Islet of Langerhans (tissue), 1 donor: ENCODE results near the gene SLC9A3.
"Not testable (repeated sequence)": the region's sequence is repeated elsewhere in the genome, so short reads cannot be mapped to it uniquely, and the experiment has no call there.

Experiments
- FAIRE-seq: peaks from one replicate; lab custom pipeline; 2011; peaks lifted over from hg19 to GRCh38; lab: Jason Lieb, UNC

The SLC9A3 gene

DNA sequence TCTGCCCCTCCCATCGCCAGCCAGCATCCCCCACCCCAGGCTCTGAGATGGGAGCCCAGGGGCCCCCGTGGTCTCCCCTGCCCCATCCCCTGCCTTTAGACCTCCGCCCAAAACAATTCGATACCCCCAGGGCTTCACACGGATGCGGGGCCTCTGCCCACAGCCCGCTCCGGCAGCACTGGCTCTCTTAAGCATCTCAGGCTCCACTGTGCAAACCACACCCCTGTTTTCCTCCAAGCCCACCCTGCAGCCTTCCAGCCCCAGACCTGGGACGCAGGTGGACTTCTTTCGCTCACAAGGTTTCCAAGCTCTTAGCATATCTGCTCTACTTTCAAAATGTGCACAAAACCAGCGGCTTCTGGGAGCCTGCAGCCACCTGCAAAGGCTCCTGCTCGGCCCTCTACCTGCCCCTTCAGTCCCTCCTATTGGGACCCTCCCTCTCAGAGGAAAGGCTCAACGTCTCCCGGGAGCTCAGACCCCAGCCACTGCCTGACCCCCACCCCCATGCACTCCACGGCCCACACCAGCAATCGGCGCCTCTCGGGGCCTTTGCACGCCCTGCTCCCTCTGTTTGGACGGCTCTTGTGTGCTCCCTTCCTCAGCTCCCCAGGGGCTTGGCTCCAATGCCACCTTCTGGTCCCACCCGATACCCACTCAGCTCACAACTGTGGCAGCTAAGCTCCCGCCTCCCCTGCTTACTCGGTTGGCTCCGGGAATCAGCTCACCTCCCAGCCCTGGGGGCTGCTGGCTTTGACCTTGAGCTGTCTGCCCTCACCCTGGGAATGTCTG lies 918 bp upstream of the SLC9A3 start:
- FAIRE-seq = no peak

DNA sequence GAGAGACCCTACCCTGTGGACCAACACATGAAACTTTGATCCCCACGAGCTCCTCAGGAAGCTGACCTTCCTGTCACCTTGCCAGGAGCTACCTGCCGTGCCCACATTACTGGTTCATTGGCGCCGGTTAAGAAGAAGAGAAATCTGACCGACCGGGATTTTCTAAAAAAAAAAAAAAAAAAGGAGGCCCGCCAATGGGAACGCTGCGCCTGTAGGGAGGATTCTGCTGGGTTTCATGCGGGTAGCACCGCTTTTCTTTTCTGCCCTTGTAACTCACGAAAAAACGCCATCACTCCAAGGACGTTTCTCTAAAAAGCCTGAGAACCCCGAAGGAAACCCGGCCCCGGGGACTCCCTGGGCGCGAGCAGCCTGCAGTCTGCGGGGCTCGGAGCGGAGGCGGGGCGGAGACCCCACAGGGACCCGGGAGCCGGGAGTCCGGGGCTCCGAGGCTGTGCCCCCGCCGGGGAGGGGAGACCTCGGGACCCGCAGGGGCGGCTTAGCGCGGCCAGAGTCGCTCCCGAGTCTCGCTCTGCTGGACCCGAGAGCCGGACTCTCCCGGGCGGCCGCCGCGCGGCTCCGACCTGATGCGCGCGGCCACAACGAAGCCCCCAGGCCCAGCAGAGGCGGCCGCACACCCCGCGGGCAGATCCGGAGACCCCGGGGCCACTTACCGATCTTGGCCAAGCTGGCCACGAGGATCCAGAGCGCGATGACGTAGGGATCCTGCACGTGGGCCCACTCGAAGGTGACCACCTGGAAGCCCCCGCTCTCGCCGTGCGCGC lies 617 bp downstream of the SLC9A3 start:
- FAIRE-seq = no peak

DNA sequence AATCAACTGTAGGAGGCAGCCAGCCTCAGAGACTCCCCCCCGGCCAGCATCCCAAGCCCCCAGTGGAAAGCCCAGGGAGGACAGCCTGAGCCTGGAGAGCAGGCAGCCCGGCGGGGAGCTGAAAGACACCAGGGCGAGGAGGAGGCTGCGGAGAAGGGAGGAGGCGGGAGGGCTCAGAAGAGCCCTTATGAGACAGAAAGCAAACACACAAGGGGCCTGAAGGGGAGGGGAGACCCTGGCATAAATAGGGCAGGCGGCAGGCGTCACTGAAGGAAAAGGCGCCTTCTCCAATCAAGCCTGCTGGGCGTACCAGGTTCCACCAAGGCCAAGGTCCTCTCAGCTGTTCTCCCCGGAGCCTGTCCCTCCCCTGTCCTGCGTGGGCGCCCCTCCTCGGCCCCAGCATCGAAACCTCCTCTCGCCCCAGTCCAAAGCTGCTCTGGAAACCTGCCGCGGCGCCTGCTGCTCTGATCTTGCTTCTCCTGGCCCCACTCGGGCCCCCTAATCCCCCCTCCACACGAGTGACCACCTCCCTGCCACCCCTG lies 1.3 kb downstream of the SLC9A3 start:
- FAIRE-seq = no peak

DNA sequence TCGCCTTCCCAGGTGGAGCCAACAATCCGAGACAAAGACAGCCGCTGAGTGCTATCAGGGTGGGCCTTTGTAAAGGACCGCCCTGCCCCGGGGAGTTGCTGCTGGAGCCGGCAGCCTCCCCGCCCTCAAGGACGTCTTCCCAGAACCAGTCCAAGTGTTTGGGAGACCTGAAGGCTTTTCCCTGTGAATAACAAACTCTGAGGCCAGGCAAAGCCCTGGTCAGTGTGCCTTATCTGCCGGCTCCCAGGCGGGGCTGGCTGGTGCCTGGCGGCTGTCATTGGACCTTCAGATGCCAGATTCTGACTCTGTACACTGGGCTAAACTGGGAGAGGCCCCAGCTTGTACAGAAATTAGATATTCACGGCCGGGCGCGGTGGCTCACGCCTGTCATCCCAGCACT lies 2.1 kb downstream of the SLC9A3 start:
- no peak for FAIRE-seq

GRCh38 chr5:521680-522079 lies 2.6 kb downstream of the SLC9A3 start:
- FAIRE-seq = no peak

- no peak for FAIRE-seq
These were observed 3.4 kb downstream of the SLC9A3 start for GRCh38 chr5:520850-521226.

DNA sequence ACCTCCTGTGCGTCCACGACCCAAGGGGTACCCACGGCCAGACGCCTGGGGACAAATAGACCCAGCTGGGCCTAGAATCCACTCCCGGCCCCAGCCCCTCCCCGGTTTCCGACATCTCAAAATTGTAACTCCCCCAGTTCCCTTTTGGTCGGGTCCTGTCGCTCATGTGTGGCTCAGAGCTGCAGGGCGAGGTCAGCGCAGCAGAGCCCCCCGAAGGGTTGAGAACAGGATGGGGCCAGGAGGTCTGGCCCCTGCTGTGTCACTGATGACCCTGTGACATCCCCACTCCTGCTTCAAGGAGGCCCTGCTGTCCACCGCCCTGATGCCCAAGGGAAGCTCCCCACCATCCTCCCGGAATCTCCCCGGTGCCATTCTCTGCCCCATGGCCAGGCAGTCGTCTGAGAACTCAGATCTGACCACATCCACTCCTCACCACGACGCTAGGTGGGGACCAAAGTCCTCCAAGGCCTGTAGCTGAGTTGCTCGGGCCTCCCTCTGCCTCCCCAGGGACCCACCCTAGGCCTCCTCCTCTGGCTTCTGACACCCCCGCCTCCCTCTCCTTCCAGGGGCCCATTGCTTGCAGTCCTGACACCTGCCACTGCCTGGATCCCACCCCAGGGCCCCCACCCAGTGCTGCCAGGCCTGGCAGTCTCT lies 3.9 kb downstream of the SLC9A3 start:
- FAIRE-seq = no peak

DNA sequence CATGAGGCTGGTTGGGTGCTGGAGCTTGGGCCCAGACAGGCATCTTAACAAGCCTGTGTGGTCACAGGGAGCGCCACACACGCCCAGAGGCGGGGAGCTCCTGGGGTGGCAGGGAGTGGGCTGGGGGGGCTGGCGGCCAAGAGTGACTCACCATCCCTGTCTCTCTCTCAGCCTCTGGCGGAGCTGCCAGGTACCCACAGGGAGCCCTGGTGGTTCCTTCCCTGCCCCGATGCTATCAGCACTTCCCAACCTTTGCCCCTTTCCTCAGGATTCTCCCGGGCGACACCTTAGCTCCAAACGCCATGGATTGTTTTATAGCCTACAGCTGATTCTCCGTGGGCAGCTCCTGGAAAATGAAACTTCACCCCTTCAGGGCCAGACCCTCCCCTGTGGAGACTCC lies 5.5 kb downstream of the SLC9A3 start:
- no peak for FAIRE-seq

DNA sequence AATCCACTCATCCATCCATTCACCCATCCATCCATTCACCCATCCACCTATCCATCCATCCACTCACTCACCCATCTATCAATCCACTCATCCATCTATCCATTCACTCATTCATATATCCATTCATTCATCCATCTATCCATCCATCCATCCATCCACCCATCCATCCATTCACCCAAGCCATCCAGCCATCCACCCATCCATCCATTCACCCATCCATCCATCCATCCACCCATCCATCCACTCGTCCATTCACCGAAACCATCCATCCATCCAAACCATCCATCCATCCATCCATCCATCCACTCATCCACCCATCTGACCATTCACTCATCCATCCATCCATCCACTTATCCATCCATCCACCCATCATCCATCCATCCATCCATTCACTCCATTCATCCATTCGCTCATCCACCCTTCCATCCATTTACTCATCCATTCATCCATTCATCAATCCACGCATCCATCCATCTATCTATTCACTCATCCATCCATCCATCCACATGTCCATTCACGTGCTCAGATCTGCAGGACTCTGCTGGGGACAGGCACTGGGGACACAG lies 6.6 kb downstream of the SLC9A3 start:
- FAIRE-seq = no peak

DNA sequence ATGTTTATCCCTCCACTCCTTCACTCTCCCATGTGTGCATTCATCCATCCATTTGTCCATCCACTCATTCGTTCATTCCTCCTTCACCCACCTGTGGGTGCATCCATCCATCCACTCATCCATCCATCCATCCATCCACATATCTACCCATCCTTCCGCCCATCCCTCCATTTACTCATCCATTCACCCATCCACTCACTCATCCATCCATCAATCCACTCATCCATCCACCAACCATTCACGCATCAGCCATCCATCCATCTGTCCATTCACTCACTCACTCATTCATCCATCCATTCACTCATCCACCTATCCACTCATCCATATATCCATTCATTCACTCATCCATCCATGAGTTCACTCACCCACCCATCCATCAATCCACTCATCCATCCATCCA lies 7.3 kb downstream of the SLC9A3 start:
- no peak for FAIRE-seq

- FAIRE-seq = no peak
These were observed 7.8 kb downstream of the SLC9A3 start for GRCh38 chr5:516338-516925.

GRCh38 chr5:515273-515836 lies 8.9 kb downstream of the SLC9A3 start:
- FAIRE-seq = no peak

- no peak for FAIRE-seq
These were observed 9.6 kb downstream of the SLC9A3 start for GRCh38 chr5:514673-515072.

DNA sequence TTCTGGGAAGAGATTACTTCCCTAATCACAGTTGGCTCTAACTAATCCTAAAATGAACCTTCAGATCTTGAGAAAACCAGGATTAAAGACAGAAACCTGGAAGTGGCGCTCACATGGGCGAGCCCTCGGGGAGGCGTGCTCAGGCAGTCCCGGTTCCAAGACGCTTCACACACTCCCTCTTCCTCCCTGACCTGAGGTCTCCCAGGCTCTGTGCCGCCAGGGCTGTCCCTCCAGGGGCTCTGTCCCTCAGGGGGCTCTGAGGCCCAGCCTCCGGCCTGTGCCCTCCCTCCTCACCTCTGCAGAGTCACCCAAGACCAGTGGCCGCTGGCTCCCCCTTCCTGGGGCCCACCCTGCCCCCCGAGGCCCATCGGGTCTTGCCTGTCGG lies 10.2 kb downstream of the SLC9A3 start:
- FAIRE-seq = no peak

GRCh38 chr5:513216-514100 lies 10.8 kb downstream of the SLC9A3 start:
- FAIRE-seq = no peak

GRCh38 chr5:511476-511875 lies 12.8 kb downstream of the SLC9A3 start:
- no peak for FAIRE-seq

- FAIRE-seq = no peak
These were observed 13.7 kb downstream of the SLC9A3 start for GRCh38 chr5:510521-510920.

DNA sequence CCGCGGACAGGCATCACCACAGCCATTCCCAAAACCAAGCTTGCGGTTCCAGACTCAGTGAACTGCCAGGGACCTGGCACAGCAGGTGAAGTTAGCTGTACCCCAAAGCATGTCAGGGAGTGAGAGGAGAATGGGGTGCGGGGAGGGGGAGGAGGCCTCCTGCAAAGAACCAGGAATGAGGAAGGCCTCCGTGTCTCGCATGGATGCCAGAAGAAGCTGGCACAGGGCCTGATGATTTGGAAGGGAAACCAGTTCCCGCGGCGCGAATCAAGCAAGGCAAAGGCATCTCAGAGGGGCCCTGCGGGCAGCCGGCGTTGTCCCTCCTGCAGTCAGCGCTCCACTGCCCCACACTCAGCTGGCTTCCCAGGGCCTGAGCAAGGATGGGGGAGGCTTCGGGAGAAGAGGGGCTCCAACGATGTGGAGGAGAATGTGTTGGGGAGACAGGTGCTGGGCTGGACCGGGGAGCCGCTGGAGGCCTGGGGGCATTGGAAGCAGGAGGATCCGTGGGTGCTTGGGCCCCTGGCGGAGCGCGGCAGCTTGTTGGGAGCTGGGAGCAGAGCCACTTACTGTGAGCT lies 14.6 kb downstream of the SLC9A3 start:
- FAIRE-seq = no peak

DNA sequence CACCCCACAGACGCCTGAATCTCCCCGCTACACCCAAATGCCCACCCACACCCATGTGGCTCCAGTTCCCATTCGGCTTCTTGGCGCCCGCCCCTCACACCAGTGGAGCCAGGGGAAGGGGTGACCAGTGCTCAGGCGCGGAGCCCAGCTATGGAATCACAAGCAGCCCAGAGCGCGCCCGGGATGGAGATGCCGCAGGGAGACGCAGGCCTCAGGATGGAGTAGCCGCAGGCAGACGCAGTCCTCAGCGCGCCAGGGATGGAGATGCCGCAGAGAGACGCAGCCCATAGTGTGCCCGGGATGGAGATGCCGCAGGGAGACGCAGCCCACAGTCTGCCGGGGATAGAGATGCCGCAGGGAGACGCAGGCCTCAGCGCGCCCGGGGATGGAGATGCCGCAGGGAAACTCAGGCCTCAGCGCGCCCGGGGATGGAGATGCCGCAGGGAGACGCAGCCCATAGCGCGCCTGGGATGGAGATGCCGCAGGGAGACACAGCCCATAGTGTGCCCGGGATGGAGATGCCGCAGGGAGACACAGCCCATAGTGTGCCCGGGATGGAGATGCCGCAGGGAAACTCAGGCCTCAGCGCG lies 16.2 kb downstream of the SLC9A3 start:
- FAIRE-seq = not testable (repeated sequence)

GRCh38 chr5:505951-506525 lies 18.2 kb downstream of the SLC9A3 start:
- no peak for FAIRE-seq
